Measurements from ENCODE around the gene SLC35G2. TPM values are rescaled to one million over a fixed set of nuclear protein-coding genes. Genes with fewer than 3 reads are reported as not detected.
A peak's percentile ranks its signal among the peaks of the same experiment; 100 is the strongest.

Gene SLC35G2
- polyA plus RNA-seq (0.61 to 1.9 TPM (median 1.5 TPM) in 3 replicates), polyA minus RNA-seq (0.59 to 1.4 TPM (median 0.76 TPM) in 3 replicates)
- not detected for polyA plus RNA-seq (2011; ENCODE audit: low read depth)
- 0.51 and 0.86 TPM in 2 replicates for polyA plus RNA-seq (2011; cell fraction: cytosol; rRNA removed)
- 2.1 and 2.6 TPM in 2 replicates for polyA plus RNA-seq (2011; cell fraction: nucleus; rRNA removed)
- 0.18 and 0.66 TPM in 2 replicates for polyA plus RNA-seq (2012; ENCODE audit: low replicate concordance)
- polyA minus RNA-seq (2011; cell fraction: cytosol; rRNA and poly(A)+ RNA removed), result not detected
- polyA minus RNA-seq (2011; cell fraction: nucleus; rRNA and poly(A)+ RNA removed), result 0.84 and 1.6 TPM in 2 replicates

- FAIRE-seq (no peak), DNase-seq (ENCODE audit: low read depth, low spot score) (no peak)
- TF ChIP-seq EZH2 (IDR thresholded peaks at IDR 0.05; ENCODE audit: low read length), result no peak
- TF ChIP-seq CTCF (optimal IDR thresholded peaks at IDR 0.05 in 1 of 3, IDR thresholded peaks at IDR 0.05 in 1 of 3, conservative IDR thresholded peaks at IDR 0.05 in 1 of 3; ENCODE audit: extremely low read depth in 1 of 3, insufficient read depth in 2 of 3, low read length in 3 of 3), result no peak
- H2AFZ ChIP-seq (ENCODE audit: control insufficient read depth, low read length), result peak within 1 kb of the TSS; percentile 81
- no peaks in the 10 kb centered on the region for H4K20me1 ChIP-seq (ENCODE audit: control insufficient read depth, extremely low read depth, insufficient read depth, low read length)
- peak within 1 kb of the TSS; percentile 20 for H3K27ac ChIP-seq (ENCODE audit: control insufficient read depth, insufficient read depth, low read length)
- no peaks in the 10 kb centered on the region for H3K79me2 ChIP-seq (ENCODE audit: control insufficient read depth, insufficient read depth, low read length)
- H3K27me3 ChIP-seq (ENCODE audit: control insufficient read depth, extremely low read depth, insufficient read depth, low read length), result peaks cover 11% of the 10 kb centered on the region
- H3K9me1 ChIP-seq (ENCODE audit: control insufficient read depth, extremely low read depth, insufficient read depth, low read length), result no peaks in the 10 kb centered on the region
- H3K9ac ChIP-seq (ENCODE audit: control insufficient read depth, extremely low read depth, insufficient read depth, low read length), result peak within 1 kb of the TSS; percentile 60
- dilution Hi-C loops (cut with MboI; ENCODE audit: extremely low pct_ligation_motif_present, low sequenced_read_pairs), result no loop called here
- H3K9me3 ChIP-seq (ENCODE audit: control insufficient read depth, low read depth, low read length), result no peaks in the 10 kb centered on the region
- H3K4me3 ChIP-seq (ENCODE audit: control insufficient read depth in 2 of 3, extremely low read depth in 1 of 3, insufficient read depth in 2 of 3, low read depth in 1 of 3, low read length in 3 of 3), result peak within 1 kb of the TSS; percentile 39 to 71 (median 59)
- peak within 1 kb of the TSS; percentile 96 for H3K4me2 ChIP-seq (ENCODE audit: control insufficient read depth, extremely low read depth, insufficient read depth, low read depth, low read length)
- peaks cover 18% of the 10 kb centered on the region for H3K4me1 ChIP-seq (ENCODE audit: control insufficient read depth, extremely low read depth, insufficient read depth, low read length)
- no peaks in the 10 kb centered on the region for H3K36me3 ChIP-seq (ENCODE audit: control insufficient read depth in 2 of 2, extremely low read depth in 1 of 2, insufficient read depth in 2 of 2, low read length in 2 of 2)
Measured at GRCh38 chr3:136818769-136819391, at the start of gene SLC35G2. TSS of gene SLC35G2 (plus strand) at chr3:136819126. CDS start at chr3:136854461, 35,335 bp downstream.

GRCh38 chr3:136772709-136773108, 46.2 kb upstream of the SLC35G2 start:
- no peak overlapping the region for H3K4me2 ChIP-seq (ENCODE audit: control insufficient read depth, extremely low read depth, insufficient read depth, low read depth, low read length)
- no peak overlapping the region for H2AFZ ChIP-seq (ENCODE audit: control insufficient read depth, low read length)
- no peak overlapping the region for H3K4me3 ChIP-seq (ENCODE audit: control insufficient read depth in 2 of 3, extremely low read depth in 1 of 3, insufficient read depth in 2 of 3, low read depth in 1 of 3, low read length in 3 of 3)
- H3K9me1 ChIP-seq (ENCODE audit: control insufficient read depth, extremely low read depth, insufficient read depth, low read length), result no peaks in the 10 kb centered on the region
- DNase-seq (ENCODE audit: low read depth, low spot score), result no peak
- no peaks in the 10 kb centered on the region for H4K20me1 ChIP-seq (ENCODE audit: control insufficient read depth, extremely low read depth, insufficient read depth, low read length)
- FAIRE-seq, result peak; percentile 57
- no peaks in the 10 kb centered on the region for H3K4me1 ChIP-seq (ENCODE audit: control insufficient read depth, extremely low read depth, insufficient read depth, low read length)
- no peaks in the 10 kb centered on the region for H3K9me3 ChIP-seq (ENCODE audit: control insufficient read depth, low read depth, low read length)
- dilution Hi-C loops (cut with MboI; ENCODE audit: extremely low pct_ligation_motif_present, low sequenced_read_pairs), result no loop called here
- H3K36me3 ChIP-seq (ENCODE audit: control insufficient read depth in 2 of 2, extremely low read depth in 1 of 2, insufficient read depth in 2 of 2, low read length in 2 of 2), result no peaks in the 10 kb centered on the region
- TF ChIP-seq CTCF (optimal IDR thresholded peaks at IDR 0.05 in 1 of 3, IDR thresholded peaks at IDR 0.05 in 1 of 3, conservative IDR thresholded peaks at IDR 0.05 in 1 of 3; ENCODE audit: extremely low read depth in 1 of 3, insufficient read depth in 2 of 3, low read length in 3 of 3) (no peak), EZH2 (IDR thresholded peaks at IDR 0.05; ENCODE audit: low read length) (no peak)
- H3K27ac ChIP-seq (ENCODE audit: control insufficient read depth, insufficient read depth, low read length), result no peak overlapping the region
- H3K79me2 ChIP-seq (ENCODE audit: control insufficient read depth, insufficient read depth, low read length), result no peaks in the 10 kb centered on the region
- no peaks in the 10 kb centered on the region for H3K27me3 ChIP-seq (ENCODE audit: control insufficient read depth, extremely low read depth, insufficient read depth, low read length)
- no peak overlapping the region for H3K9ac ChIP-seq (ENCODE audit: control insufficient read depth, extremely low read depth, insufficient read depth, low read length)
